Esophagus (tissue), 2 donors: ENCODE results near the gene MLN. TPM values are rescaled to one million over a fixed set of nuclear protein-coding genes. Genes with fewer than 3 reads are reported as not detected.

Experiments used
- H3K27ac ChIP-seq, 2 donors: one replicate each; pipeline ENCODE4 v1.5.1; 2013; ENCODE audit warnings: low read depth in 2 of 2, mild to moderate bottlenecking in 2 of 2, inconsistent platforms in 1 of 2, low read length in 1 of 2, moderate library complexity in 1 of 2
- H3K27me3 ChIP-seq, 2 donors: one replicate each; pipeline ENCODE4 v1.6.1; 2013; ENCODE audit warnings: low read length in 2 of 2, control low read depth in 1 of 2, mild to moderate bottlenecking in 1 of 2; ENCODE audit not compliant: insufficient read depth in 2 of 2, control insufficient read depth in 1 of 2
- H3K36me3 ChIP-seq, 2 donors: one replicate each; pipeline ENCODE4 v1.6.1; 2013; ENCODE audit warnings: low read length in 1 of 2; ENCODE audit not compliant: control insufficient read depth in 2 of 2, insufficient read depth in 2 of 2
- H3K4me1 ChIP-seq, 2 donors: one replicate each; pipeline ENCODE4 v1.6.1; 2013; ENCODE audit warnings: low read length in 1 of 2; ENCODE audit not compliant: control insufficient read depth in 2 of 2, insufficient read depth in 2 of 2
- H3K4me3 ChIP-seq, 2 donors: one replicate each; pipeline ENCODE4 v1.5.1; 2013; ENCODE audit warnings: low read length in 2 of 2, mild to moderate bottlenecking in 2 of 2, low read depth in 1 of 2, moderate library complexity in 1 of 2
- H3K9me3 ChIP-seq, 2 donors: one replicate each; pipeline ENCODE4 v1.6.1; 2013; ENCODE audit warnings: mild to moderate bottlenecking in 2 of 2, low read depth in 1 of 2, low read length in 1 of 2, moderate library complexity in 1 of 2; ENCODE audit not compliant: control insufficient read depth in 2 of 2, insufficient read depth in 1 of 2
- WGBS, 2 donors: extraction: QIAGEN DNeasy Blood & Tissue Kit; methylation state at CpG; one replicate each; pipeline ENCODE4 v1.1.7; 2013; 5-methylcytosine and 5-hydroxymethylcytosine counted together
- polyA plus RNA-seq, 2 donors: library from polyadenylated mRNA; stranded (reverse); fragments of 200-250 nt; gene quantifications; one replicate each; pipeline ENCODE4 v1.2.3, GENCODE V29; 2013
- donor health status: healthy with polysubstance abuse.
- donor health status: Bipolar disorder and iron deficiency.

The MLN gene
- polyA plus RNA-seq, 2 donors, result not detected

DNA sequence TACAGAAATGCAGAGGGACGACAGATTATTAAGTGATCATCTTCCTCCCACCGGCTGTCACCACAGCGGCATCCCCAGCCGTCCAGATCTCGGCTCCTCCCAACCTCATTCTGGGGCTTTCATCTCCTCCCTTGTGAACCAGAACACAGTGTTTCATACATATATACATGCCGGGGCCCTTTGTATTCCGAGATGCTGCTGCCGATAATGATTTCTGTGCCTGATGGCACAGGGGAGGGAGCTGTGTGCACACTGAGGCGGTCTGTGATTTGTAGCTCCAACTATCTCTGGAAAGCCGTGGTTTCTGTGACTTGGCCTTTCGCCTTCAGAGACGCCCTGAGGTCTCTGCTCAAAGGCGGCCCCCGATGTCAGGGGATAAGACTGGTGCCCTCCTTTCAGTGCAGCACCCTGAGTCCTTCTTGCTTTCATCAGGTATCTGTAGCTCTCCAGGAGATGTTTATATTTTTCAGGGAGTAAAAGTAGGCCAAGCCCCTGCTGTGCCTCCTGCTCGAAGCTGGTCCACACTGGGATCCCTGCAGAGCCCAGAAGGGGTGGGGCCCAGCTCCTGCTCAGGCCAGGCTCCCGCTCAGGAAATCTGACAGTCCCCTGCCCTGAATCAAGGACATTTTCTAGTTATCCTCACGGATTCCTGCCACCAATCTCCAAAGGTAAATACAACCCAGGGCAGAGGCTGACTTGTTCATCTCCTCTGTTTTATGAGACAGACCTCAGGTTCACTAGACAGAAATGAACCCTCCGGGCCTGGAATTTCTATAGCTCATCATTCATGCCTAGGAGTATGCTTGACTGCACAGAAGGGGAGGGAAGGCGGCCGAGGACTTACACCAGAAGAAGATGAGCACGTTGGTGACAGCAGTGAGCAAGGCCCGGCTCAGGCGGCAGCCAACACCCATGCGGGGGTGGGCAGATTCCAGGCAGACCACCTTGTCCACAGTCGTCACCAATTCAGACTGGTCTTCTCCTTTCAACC, 26.1 kb downstream of the MLN start:
- 89% methylated on average over 25 of the region's 25 CpGs for WGBS, 2 donors
- peaks cover 0 to 2% of the 10 kb centered on the region in 2 donors for H3K4me1 ChIP-seq
- H3K27ac ChIP-seq, result no peak overlapping the region
- H3K4me3 ChIP-seq, result no peak overlapping the region
- peaks cover 38 to 79% of the 10 kb centered on the region in 2 donors for H3K36me3 ChIP-seq
- H3K27me3 ChIP-seq, result no peaks in the 10 kb centered on the region
- H3K9me3 ChIP-seq, result no peaks in the 10 kb centered on the region

DNA sequence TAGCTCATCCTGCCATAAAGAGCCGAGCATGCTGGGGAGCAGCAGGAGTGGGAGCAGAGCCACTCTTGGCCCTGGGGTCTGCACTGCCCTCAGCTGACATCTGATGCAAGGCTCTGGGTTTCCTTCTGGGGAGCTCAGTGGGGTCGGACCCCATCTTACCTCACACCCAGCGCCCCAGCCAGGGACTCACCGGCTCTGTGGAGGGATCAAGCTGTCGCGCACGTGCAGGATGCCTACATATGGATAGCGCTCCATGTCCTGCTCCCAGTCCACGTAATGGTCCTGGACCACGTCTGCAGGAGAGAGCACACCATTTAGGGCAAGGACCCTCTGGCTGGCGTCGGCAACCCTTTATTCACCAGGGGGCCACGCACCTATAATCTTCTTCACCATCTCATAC, 27.0 kb downstream of the MLN start:
- 90 to 94% methylated on average over 13 of the region's 13 CpGs for WGBS, 2 donors
- no peaks in the 10 kb centered on the region for H3K9me3 ChIP-seq
- H3K27ac ChIP-seq, result no peak overlapping the region
- H3K4me1 ChIP-seq, result peaks cover 0 to 11% of the 10 kb centered on the region in 2 donors
- no peaks in the 10 kb centered on the region for H3K27me3 ChIP-seq
- peaks cover 38 to 74% of the 10 kb centered on the region in 2 donors for H3K36me3 ChIP-seq
- H3K4me3 ChIP-seq, result no peak overlapping the region

DNA sequence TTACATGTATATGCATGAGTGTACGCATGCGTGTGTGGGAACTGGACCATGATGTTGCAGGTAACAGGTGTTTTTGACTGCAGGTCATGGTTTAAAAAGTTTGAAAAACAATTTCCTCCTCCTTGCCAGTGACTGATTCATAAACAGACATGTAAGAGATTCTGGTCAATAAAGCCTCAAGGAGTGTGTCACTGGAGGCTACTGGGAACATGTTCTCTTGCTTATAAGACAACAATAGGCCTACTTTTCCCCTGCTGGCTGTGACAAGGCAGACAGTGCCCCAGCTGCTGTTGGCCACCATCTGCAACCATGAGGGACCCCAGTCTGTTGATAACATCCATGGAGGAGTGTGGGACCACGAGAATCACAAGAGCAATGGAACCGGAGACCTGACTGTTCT, 27.6 kb downstream of the MLN start:
- Histone ChIP-seq H3K4me1 (peaks cover 0 to 9% of the 10 kb centered on the region in 2 donors), H3K36me3 (peaks cover 38 to 69% of the 10 kb centered on the region in 2 donors), H3K4me3 (no peak overlapping the region), H3K9me3 (no peaks in the 10 kb centered on the region), H3K27me3 (no peaks in the 10 kb centered on the region), H3K27ac (no peak overlapping the region)
- 92 to 94% methylated on average over 4 of the region's 4 CpGs for WGBS, 2 donors

DNA sequence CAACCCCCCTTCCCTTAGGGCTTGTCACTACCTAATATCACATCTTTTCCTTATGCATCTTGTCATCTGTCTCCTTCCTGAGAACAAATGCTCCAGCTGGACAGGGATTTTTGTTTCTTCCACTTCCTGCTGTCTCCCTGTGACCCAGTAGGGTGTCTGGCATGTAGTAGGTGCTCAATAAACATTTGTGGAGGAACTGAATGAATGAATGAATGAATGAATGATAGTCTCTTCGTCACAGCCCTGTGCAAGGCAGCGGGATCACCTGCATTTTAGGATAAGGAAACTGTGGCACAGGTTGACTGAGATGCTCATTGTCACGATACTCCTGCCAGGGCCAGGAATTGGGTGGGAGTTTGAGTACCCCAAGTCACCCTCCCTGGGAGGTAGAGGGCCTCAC, 29.0 kb downstream of the MLN start:
- no peak overlapping the region for H3K4me3 ChIP-seq
- H3K27ac ChIP-seq, result no peak overlapping the region
- no peaks in the 10 kb centered on the region for H3K27me3 ChIP-seq
- peaks cover 0 to 15% of the 10 kb centered on the region in 2 donors for H3K4me1 ChIP-seq
- peaks cover 38 to 59% of the 10 kb centered on the region in 2 donors for H3K36me3 ChIP-seq
- H3K9me3 ChIP-seq, result no peaks in the 10 kb centered on the region
- WGBS, 2 donors, result 92 to 98% methylated on average over 3 of the region's 3 CpGs

DNA sequence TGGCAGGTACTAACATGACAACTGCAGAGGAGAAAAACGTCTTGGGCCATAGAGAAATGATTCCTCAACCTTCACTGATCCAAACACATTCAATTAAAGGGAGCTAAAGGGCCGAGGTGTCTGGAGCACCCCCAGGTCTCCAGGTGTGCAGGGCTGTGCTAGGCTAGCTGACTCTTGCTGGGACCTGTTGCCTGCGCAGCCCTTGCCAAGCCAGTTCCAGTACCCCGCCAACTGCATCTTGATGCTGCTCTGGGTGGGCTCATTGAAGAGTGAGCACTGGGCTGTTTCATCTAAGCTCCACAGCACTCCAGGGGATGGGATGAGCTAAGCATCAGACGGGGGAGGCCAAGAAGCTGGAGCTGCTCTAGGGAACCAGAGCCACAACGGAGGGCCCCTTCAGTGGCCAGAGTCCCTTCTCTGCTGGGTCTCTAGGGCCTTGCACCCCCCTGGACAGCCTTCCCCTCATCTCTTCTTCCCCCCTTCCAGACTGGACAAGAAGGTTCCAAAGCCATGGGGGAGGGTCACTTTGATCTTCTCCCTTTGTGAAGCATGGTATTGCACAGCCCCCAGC, 30.8 kb downstream of the MLN start:
- Histone ChIP-seq H3K36me3 (peaks cover 23 to 43% of the 10 kb centered on the region in 2 donors), H3K27ac (no peak overlapping the region), H3K4me3 (no peak overlapping the region), H3K4me1 (peaks cover 0 to 15% of the 10 kb centered on the region in 2 donors), H3K27me3 (no peaks in the 10 kb centered on the region), H3K9me3 (no peaks in the 10 kb centered on the region)
- WGBS, 2 donors, result 49 to 65% methylated on average over 6 of the region's 6 CpGs

DNA sequence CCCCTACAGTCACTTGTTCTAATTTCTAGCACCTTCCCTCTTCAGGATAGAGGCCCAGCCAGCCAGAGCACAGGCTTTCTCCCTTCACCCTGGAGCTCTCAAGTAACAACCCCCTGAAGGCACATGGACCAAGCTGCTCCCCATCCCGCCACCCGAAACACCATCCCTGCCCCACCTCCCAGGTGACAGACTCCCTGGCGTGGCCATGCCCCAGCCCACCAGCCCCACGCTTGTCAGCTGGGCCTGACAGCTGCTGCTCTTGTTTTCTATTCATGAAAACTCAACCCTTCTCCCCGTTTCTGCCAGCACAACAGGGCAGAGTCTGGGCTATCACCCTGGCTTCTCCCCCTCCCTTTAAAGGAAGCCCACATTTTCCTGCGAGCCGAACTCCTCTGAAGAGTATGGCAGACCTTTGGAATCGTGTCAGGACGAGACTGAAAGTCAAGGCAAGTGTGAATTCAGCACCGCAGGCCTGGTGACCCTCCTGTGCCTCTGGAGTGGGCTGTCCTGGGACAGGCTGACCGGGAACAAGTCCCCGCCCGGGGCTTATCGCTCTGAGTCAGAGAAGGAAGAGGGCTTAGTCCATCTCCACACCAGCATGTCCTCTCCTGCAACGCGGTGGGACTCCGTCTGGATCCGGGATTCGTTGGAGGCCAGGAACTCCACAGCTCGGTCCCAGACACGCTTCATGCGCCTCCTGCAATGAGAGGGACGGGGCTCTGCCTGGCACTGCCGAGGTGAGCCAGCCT, 31.5 kb downstream of the MLN start:
- H3K9me3 ChIP-seq, result peaks cover 0 to 3% of the 10 kb centered on the region in 2 donors
- no peaks in the 10 kb centered on the region for H3K27me3 ChIP-seq
- no peak overlapping the region for H3K4me3 ChIP-seq
- H3K36me3 ChIP-seq, result peaks cover 17 to 35% of the 10 kb centered on the region in 2 donors
- peak overlapping the region in 1 of 2 donors; percentile 69 for H3K27ac ChIP-seq
- WGBS, 2 donors, result 52 to 69% methylated on average over 24 of the region's 24 CpGs
- H3K4me1 ChIP-seq, result peaks cover 0 to 15% of the 10 kb centered on the region in 2 donors

DNA sequence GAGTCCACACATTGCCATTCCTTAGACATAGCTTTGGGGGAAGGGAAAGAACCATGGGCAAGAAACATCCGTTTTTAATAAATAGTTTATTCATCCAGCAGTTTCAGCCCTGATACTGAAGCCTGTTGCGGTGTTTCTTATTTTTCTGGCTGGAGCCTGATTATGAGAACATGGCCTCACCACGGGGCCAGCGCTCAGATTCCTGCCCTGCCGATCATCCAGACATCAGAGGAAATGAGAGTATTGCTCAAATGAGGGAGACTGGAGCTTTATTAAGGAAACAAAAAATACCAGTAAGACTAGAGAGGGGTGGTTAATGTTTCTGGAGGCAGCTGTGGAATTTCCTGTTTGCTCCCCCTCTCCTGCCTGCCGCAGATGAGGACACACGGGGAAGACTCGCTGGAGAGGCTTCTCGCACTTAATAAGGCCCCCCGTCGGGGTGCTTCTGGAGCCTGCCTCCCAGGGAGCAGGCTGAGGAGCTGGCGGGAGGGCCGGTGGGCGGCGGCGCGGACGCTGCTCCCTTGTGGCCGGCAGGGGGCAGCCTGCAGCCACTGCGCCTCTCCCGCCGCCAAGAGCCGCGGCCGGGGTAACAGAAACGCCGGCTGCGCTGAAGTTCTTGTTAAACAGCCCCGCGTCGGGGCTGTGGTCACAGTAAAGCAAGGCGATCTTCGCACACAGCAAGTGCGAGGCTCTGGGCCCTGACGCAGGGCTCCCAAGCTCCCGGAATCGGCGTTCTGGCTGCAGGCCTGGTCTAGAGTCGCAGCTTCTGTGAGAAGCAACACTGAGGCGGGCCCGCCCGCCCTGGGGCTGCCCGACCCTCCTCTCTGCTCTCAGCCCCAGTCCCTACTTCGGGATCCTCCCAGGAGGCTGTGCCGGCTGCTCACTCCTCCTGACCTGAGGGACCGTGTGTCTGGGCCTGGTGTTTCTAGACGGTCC, 32.4 kb downstream of the MLN start:
- Histone ChIP-seq H3K36me3 (peaks cover 10 to 27% of the 10 kb centered on the region in 2 donors), H3K27ac (peak overlapping the region; percentile 56 to 72), H3K4me1 (peaks cover 0 to 15% of the 10 kb centered on the region in 2 donors), H3K4me3 (no peak overlapping the region), H3K27me3 (no peaks in the 10 kb centered on the region), H3K9me3 (peaks cover 0 to 5% of the 10 kb centered on the region in 2 donors)
- WGBS, 2 donors, result 12 to 19% methylated on average over 46 to 47 of the region's 47 CpGs

DNA sequence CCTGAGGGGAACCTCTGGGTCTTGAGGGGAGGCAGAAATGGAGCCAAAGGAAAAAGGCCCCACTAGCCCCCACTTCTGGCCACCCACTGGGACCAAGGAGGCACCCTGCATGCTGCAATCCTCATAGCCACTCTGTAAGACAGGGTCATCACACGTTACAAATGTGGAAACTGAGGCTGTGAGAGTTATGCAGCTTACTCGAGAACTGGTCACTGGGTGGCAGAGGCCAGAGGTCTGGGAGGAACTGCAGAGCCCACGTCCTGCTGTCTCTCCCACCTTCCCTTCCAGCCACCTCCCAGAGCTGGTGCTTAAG, 33.0 kb downstream of the MLN start:
- peaks cover 7 to 21% of the 10 kb centered on the region in 2 donors for H3K36me3 ChIP-seq
- 44 to 55% methylated on average over 3 of the region's 3 CpGs for WGBS, 2 donors
- no peaks in the 10 kb centered on the region for H3K27me3 ChIP-seq
- H3K27ac ChIP-seq, result peak overlapping the region; percentile 56 to 61
- H3K4me3 ChIP-seq, result no peak overlapping the region
- H3K4me1 ChIP-seq, result peaks cover 0 to 15% of the 10 kb centered on the region in 2 donors
- peaks cover 0 to 5% of the 10 kb centered on the region in 2 donors for H3K9me3 ChIP-seq
